KBM-7 (cell line): ENCODE results near the gene KCNT2.

ENCODE experiments used
- DNase-seq: peaks from one replicate; pipeline ENCODE4 v3.0.0-alpha.2; 2015
- in situ Hi-C: fragments of 300-500 bp; cut with MboI; formaldehyde crosslinking; loops from 2 replicates; pipeline ENCODE4 v1.14.3; 2020; ENCODE audit warnings: low sequenced_read_pairs, low pct_unique_long_range_greater_than_20kb, mixed read lengths

Gene KCNT2

GRCh38 chr1:196180847-196181593, 427.2 kb downstream of the KCNT2 start:
- DNase-seq = peak; percentile 38
- in situ Hi-C loops = no loop called here

- no peak for DNase-seq
- in situ Hi-C loops = no loop called here
These were observed 430.1 kb downstream of the KCNT2 start for GRCh38 chr1:196178083-196178635.
